ENCODE data around the gene KCNQ1.

- TF ChIP-seq CTCF (IDR thresholded peaks at IDR 0.05; ENCODE audit: insufficient read depth, low read length, poor library complexity, severe bottlenecking) (no peak), EZH2phosphoT487 (conservative IDR thresholded peaks at IDR 0.05; ENCODE audit: low read length) (no peak)
These were observed 4.1 kb downstream of the KCNQ1 start for GRCh38 chr11:2448661-2449547.
